ENCODE data around the gene HMGCR.

HMGCR gene

DNA sequence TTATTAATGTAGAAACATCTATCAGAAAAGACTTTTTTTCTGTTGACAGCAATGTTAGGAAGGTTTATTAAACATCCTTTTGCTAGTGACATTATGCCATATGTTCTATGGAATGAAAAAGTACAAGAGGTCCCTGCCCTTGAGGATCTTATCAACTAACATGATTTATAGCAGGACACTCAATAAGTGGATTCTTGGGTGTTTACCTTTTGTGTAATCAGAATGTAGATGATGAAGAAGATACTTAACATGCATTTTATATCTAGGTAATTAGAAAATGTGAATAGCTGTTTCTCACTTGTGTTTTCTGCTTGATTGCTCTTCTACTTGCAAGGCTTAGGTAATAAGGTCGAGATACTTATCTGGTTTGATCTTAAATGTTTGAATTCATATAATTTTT, 4.9 kb downstream of the HMGCR start:
- DNase-seq = no peak

DNA sequence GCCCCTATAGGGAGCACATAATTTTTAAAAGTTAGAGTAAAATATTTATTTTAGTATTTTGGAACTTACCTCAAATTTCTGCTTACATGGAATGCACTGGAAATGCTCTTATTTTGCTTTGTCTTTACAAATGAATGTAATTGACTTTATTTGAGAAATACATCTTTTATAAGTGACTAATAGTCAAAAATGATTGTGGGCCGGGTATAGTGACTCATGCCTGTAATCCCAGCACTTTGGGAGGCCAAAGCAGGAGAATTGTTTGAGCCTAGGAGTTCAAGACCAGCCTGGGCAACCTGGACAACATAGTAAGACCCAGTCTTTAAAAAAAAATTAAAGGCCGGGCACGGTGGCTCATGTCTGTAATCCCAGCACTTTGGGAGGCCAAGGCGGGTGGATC, 5.8 kb downstream of the HMGCR start:
- no peak for DNase-seq

DNA sequence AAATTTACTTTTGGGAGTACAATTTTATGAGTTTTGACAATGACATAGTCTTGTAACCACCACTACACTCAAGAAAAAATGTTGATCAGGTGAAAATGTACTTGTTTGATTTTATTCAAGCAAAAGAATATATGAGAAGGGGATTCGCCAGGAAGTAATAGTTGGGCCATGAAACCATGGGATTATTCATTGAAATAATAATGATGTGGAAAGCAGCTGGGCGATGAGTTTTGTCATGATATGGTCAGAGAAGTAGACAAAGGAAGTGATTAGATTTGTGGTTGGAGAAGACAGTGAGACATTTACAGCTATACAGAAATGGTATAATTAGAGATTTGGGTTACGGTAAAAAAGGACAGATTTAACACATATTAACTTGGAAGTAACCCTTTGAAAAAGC, 11.2 kb downstream of the HMGCR start:
- DNase-seq = no peak

DNA sequence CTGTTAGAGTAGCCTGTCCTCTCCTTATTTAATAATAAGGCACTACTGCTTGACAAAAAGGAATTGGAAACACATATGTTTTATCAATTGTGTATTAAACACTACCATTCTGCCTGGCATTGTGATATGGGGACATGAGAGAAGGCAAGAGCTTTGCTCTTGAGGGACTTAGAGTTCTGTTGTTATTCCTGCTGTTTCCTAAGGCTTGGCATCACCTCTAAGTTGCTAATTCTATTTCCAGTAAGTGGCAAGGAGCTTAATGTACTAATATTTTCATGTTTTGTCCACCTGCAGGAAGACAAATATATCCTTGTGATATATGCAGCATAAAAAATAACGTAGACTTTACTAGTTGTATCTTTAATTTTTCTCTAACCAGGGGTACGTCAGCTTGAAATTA, 12.6 kb downstream of the HMGCR start:
- no peak for DNase-seq

DNA sequence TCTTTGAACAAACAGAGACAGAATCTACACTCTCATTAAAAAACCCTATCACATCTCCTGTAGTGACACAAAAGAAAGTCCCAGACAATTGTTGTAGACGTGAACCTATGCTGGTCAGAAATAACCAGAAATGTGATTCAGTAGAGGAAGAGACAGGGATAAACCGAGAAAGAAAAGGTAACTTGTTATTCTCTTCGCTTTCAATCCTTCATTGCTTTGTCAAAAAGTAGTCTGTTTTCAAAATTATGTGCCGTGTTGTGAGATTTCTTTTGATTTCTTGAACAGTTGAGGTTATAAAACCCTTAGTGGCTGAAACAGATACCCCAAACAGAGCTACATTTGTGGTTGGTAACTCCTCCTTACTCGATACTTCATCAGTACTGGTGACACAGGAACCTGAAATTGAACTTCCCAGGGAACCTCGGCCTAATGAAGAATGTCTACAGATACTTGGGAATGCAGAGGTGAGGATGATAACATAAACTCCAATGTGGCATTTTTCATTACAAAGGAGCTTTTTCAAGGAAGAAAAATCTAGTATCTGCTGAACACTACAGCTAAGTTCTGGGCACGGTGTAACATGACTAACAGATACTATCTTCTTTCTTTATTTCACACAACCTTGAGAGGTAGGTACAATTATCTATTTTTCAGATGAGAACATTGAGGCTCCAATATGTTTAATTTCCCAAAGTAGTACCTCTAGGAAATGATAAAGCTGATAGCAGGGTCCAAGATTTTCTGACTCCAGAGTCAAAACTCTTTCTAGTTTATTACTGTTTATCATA, 14.3 kb downstream of the HMGCR start:
- DNase-seq = no peak

DNA sequence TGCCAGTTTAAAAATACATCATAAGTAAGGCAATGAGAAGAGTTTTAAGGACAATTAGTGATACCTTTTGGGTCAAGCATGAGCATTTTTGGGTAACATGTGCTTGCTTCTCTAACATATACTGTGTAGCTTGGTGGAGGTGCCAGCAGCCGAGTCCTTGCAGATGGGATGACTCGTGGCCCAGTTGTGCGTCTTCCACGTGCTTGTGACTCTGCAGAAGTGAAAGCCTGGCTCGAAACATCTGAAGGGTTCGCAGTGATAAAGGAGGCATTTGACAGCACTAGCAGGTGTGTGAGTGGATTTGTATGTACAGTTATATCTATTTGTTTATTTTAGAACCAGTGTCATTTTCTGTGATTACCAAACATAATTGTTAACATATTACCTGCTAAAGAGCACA, 18.2 kb downstream of the HMGCR start:
- no peak for DNase-seq

DNA sequence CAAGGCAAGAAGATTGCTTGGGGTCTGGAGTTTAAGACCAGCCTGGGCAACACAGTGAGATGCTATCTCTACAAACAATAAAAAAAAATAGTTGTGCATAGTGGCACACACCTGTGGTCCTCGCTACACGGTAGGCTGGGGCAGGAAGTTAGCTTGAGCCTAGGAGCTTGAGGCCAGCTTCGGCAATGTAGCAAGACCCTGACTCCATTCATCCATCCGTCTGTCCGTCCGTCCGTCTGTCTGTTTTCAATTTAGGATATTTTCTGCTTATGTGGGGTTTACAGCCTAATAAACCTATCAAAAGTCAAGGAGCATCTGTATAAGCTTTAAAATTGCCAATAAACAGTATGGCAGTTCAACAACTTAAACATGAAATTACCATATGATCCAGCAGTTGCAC, 19.7 kb downstream of the HMGCR start:
- DNase-seq = no peak

DNA sequence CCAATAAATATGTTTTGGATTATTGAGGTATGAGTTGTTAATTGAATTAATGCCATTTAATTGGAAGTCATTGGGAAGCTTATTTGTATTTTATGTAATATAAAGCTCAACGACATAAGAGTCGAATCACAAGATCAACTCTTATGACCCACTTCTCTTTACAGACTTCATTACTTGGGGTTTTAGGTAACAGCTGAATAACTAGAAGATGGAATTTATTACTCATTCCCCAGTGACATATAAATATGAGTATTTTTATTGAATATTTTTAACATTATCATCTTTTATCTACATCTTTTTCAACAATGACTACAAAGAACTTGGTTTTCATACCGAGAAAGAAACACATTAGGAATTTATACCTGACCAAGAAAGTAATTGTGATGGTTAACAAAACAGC, 21.1 kb downstream of the HMGCR start:
- no peak for DNase-seq

DNA sequence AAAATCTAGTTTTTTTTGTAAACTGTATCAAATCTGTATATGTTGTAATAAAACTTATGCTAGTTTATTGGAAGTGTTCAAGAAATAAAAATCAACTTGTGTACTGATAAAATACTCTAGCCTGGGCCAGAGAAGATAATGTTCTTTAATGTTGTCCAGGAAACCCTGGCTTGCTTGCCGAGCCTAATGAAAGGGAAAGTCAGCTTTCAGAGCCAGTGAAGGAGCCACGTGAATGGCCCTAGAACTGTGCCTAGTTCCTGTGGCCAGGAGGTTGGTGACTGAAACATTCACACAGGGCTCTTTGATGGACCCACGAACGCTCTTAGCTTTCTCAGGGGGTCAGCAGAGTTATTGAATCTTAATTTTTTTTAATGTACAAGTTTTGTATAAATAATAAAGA, 24.3 kb downstream of the HMGCR start:
- DNase-seq = no peak

DNA sequence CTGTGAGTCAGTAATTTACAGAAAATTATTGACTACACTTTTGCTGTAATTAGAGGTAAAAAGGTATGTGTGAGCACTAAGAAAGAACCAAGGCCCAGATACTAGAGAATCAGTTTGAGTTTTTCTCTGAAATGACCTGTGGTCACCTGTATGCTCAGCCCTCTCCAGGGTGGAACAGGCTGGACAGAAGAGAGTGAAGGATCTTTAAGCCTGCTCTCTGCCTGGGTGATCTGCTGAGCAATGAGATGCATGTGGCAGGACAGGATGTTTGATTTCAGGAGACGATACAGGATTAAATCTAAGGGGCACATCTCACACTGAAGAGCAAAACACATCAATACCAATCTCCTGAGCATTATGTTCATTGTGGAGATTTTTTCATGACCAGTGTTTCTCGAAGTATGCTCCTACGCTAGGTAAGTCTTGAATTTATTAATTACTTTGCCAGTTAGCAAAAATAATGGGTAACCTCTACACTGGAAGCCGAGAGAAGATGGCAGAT, 25.5 kb downstream of the HMGCR start:
- no peak for DNase-seq

DNA sequence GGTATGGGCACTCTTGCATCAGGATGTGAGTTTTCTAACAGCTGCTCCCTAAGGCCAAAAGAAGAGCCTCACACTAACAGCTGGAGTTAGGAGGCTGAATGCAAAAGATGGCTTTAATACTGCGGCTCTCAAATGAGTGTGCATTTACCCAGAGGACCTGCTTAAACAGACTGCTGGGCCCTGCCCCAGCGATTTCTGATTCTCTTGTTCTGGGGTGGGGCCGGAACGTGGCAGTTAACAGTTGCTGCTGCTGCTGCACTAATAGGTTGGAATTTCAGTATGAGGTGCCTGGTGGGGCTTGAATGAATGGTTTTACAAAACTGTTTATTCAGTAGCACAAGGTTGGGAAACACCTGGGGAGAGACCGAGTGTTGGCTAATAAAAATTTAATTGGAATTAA, 26.1 kb downstream of the HMGCR start:
- no peak for DNase-seq

DNA sequence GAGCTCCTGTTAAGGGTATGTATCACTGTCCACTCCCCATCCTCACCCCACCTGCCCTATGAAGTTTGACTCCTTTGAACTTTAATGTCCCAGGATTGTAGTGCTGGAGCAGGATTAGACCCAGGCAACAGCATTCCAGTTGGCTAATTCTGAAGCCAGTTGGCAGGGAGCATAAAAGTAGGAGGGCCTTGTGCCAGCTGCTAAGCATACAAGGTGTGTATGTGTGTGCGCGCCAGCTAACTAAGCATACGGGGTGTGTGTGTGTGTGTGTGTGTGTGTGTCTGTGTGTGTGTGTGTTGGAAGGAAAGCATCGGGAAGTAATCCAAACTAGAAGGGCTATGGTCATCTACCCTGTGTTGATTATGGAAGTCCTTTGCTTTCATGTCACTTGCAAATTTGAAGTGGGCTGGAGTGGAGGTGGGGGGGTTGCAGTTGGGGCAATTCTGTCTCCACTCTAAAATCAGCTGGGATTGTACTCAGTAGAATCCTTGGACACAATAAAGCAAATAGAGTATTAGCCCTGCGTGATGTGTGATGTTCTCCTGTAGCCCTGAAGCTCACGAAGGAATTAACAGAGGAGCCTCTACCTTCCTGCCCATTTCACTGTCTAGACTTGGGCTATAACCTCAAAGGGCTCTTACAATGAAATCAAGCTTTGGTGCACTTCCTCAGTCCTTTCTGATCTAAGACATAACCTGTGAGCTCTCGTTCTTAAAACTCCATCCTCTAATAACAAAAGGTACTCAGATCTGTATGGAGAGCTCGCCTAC, 26.9 kb downstream of the HMGCR start:
- no peak for DNase-seq

DNA sequence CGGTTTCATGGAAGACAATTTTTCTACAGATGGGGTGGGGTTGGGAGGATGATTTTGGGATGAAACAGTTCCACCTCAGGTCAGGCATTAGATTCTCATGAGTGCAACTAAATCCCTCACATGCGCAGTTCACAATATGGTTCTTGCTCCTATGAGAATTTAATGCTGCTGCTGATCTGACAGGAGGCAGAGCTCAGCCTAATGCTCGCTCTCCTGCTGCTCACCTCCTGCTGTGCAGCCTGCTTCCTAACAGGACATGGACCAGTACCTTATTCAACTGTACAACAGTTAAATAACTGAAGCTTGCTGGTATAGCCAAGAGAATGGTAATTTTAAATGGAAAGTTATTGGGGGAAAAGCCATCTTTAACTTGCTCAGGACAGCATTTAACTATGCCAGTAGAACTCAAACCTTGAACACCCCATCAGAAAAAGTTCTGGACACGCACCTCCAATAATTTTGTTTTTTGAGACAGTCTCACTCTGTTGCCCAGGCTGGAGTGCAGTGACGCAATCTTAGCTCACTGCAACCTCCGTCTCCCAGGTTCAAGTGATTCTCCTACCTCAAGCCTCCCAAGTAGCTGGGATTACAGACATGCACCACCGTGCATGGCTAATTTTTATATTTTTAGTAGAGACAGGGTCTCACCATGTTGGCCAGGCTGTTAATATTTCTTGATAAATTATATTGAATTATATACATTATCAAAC, 27.7 kb downstream of the HMGCR start:
- no peak for DNase-seq

DNA sequence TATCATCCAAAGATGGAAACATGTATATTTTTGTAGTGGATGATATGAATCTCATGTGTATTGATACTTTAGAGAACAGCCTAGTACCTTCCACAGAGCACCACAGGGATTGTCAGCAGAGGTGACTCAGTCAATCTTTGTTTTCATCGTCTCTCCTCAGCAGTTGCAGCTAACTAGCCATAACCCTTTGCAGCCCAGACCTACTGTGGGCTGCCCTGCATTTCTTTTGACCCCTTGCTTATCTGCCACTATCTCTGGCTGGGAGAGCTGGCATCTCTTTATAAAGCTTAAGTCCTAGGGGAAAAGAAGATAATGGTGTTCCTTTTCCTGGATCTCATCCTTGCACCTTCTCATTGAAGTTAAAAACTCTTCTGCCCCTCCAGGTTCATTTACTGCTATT, 28.7 kb downstream of the HMGCR start:
- no peak for DNase-seq

DNA sequence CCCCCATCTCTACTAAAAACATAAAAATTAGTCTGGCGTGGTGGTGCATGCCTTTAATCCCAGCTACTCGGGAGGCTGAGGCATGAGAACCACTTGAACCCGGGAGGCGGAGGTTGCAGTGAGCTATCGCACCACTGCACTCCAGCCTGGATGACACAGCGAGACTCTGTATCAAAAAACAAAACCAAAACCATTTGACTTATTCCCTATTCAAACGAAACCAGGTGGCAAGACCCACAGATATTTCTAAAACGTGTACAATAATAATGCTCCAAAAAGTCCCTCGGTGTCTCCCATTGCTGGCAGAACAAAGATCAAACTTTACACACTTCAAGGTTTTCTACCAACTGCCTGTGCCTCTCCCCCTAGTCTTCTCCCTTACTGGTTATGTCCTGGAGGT, 29.8 kb downstream of the HMGCR start:
- DNase-seq = no peak

DNA sequence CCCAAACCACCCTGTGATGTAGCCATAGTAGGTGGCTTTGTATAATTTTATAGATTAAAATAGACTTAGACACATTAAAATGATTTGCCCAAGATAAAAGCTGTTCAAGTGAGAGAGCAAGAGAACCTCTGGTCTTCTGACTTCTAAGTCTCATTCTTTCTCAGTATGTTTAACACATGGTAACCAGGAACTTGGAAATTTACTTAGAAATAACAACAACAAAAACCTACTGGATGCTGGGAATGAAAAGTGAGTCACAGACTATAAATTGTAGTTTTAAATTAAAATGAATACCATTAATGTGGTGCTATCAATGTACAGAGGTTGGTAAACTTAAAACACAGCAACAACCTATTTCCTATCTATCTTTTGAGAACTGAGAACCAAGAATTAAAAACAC, 30.4 kb downstream of the HMGCR start:
- DNase-seq = no peak

DNA sequence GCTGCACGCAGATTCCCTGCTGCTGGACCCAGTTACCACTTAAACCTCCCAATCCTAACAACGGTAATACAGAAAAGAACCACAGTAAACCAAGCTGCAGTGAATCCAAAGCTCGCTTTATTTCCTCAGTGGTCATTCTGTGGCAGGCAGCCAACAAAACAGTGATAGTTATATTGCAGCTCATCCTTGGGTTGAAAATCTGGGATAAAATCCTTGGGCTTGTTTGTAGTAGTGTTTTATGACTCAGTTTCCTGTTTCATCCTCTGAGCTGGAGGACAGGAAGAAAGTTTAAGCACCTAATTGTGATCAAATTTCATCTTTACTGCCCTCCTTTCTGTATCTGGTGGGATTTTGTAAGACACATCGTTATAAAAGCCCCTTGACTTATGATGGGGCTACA, 31.4 kb downstream of the HMGCR start:
- DNase-seq = no peak

DNA sequence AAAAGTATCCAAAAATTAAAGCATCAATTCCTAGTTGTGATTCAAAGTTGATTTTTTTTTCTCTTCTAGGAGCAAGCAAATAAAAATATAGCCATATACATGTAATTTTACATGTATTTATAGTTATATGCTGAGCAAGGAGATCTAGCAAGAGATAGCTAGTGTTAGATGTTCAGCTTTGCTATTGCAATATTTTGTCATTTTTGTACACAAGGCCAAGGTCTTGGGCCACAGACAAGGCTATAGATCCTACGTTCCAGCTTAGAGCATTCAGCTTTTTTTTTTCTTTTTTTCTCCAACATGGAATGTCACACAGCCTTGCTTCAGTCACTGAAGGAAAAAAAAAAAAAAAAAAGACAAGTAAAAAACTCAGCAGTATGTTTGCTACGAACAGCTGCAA, 36.8 kb downstream of the HMGCR start:
- DNase-seq = no peak

DNA sequence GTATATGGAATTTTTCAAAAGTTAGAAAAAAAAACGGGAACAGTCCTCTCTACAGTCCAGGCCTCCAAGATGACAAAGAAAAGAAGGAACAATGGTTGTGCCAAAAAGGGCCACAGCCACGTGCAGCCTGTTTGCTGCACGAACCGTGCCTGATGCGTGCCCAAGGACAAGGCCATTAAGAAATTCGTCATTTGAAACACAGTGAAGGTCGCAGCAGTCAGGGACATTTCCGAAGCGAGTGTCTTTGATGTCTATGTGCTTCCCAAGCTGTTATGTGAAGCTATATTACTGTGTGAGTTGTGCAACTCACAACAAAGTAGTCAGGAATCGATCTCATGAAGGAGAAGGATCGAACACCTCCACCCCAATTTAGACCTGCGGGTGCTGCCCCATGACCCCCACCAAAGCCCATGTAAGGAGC, 37.4 kb downstream of the HMGCR start:
- DNase-seq = no peak

DNA sequence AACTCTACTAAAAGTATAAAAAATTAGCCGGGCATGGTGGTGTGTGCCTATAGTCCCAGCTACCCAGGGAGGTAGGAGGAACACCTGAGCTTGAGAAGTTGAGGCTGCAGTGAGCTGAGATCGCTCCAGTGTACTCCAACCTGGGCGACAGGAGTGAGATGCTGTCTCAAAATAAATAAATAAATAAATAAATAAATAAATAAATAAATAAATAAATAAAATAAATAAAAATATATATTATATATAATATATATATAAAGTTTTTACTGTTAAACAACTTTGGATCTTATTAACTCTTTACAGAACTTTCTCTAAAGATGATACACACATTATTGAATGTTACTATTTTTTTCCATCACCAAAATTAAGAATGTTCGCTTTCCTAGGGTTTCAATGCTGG, 38.4 kb downstream of the HMGCR start:
- DNase-seq = no peak

DNA sequence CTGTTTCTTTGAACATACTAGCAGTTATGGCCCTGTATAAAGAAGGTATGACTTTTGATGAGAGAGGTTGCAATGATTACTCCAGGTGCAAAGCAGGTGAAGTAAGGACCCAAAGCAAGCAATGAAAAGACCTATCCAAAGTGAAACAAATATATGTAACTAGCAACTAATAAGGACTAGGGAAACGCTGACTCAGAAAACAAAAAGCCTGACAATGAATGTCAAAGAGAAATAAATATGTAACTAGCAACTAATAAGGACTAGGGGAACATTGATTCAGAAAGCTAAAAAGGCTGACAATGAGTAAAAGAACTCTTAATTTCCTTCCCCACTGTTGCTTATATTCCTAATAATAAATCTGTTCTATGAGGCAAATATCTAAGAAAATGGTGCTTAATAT, 43.1 kb downstream of the HMGCR start:
- DNase-seq = no peak

DNA sequence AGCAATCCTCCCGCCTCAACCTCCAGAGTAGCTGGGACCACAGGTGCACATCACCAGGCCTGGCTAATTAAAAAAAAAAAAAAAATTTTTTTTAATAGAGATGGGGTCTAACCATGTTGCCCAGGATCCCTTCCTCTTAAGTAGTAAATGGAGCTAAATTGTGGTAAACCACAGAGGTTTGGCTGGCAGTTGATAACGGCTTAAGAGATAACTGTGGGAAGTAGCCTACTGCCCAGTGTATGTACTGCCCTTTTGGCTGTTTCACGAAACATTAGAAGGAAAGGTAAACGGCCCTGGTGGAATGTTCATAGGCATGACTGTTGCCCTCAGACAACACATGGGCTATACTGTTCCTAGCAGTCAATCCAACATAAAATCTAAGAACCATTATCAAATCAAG, 44.4 kb downstream of the HMGCR start:
- no peak for DNase-seq

DNA sequence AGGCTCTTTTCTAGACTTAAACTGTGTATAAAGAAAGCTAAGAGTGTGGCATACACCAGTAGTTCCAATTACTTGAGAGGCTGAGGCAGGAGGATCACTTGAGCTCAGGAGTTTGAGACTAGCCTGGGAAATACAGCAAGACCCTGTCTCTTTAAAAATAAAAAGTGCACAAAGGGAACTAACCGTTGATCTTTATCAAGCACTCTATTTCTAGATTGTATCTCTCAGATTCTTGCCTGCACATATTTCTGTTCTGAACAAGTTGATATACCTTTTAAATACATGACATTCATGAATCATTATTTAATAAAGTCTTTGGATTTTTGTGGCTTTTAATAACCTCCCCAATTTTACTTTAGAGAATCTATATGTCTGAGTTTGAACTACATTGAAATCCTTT, 47.2 kb downstream of the HMGCR start:
- no peak for DNase-seq

DNA sequence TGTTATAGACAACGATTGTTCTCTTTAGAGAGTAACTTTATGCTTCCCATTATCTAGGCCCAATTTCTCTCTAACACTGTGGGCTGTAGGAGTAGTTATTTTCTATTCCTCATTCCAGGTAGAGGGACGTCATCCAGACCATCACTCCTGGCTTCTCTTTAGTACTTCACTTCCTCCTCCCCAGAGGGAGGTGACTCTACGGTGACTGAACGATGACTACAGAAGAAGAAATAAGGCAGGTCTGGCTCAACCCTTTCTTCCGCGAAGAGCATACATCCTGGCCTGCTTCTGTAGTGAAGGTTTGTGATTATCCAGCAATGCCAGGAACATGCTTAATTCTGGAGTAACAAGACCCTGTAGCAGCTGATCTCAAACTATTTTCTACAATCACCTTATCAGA, 50.8 kb downstream of the HMGCR start:
- DNase-seq = no peak
